GM23338 (cell line): Measurements from ENCODE around the gene DEFB116. TPM values are rescaled to one million over a fixed set of nuclear protein-coding genes. Genes with fewer than 3 reads are reported as not detected.

Experiments used
- ATAC-seq: fragments of 200-7000 bp; cut with Tn5 transposase; 3 replicates; pipeline ENCODE4 v1.9.1; 2020
- DNase-seq: peaks from one replicate; pipeline ENCODE4 v3.0.0-alpha.2; 2015; ENCODE audit warnings: low spot score
- H2AFZ ChIP-seq: fragments of 200-600 bp; sonication (generic); 2 replicates; pipeline ENCODE4 v1.8.0; 2016; ENCODE audit warnings: antibody characterized with exemption, mild to moderate bottlenecking, moderate library complexity
- H3F3A ChIP-seq: fragments of 200-600 bp; sonication (generic); replicated peaks from 2 replicates; pipeline ENCODE4 v1.8.0; 2017; ENCODE audit warnings: antibody characterized with exemption, mixed run types, low read depth
- H3K27ac ChIP-seq: fragments of 200-600 bp; sonication (generic); 2 replicates; pipeline ENCODE4 v1.6.1; 2016; ENCODE audit warnings: low read depth
- H3K27me3 ChIP-seq: fragments of 200-600 bp; sonication (generic); 2 replicates; pipeline ENCODE4 v1.8.0; 2016; ENCODE audit warnings: mild to moderate bottlenecking, mixed run types, moderate library complexity; ENCODE audit not compliant: insufficient read depth
- H3K36me3 ChIP-seq: fragments of 200-600 bp; sonication (generic); 2 replicates; pipeline ENCODE4 v1.8.0; 2016; ENCODE audit warnings: mild to moderate bottlenecking; ENCODE audit not compliant: insufficient read depth
- H3K4me1 ChIP-seq: fragments of 200-600 bp; sonication (generic); 2 replicates; pipeline ENCODE4 v1.8.0; 2016; ENCODE audit warnings: mild to moderate bottlenecking, moderate library complexity; ENCODE audit not compliant: insufficient read depth
- H3K4me2 ChIP-seq: fragments of 200-600 bp; sonication (generic); 2 replicates; pipeline ENCODE4 v1.7.1; 2017; ENCODE audit warnings: mixed run types
- H3K4me3 ChIP-seq: fragments of 200-600 bp; sonication (generic); 2 replicates; pipeline ENCODE4 v1.6.1; 2016; ENCODE audit warnings: mixed run types
- H3K79me2 ChIP-seq: fragments of 200-600 bp; sonication (generic); replicated peaks from 2 replicates; pipeline ENCODE4 v1.8.0; 2017; ENCODE audit warnings: mild to moderate bottlenecking; ENCODE audit not compliant: insufficient read depth
- H3K9me2 ChIP-seq: fragments of 200-600 bp; sonication (generic); 2 replicates; pipeline ENCODE4 v1.8.0; 2017; ENCODE audit not compliant: insufficient read depth
- H4K20me1 ChIP-seq: fragments of 200-600 bp; sonication (generic); replicated peaks from 2 replicates; pipeline ENCODE4 v1.8.0; 2017; ENCODE audit warnings: mild to moderate bottlenecking; ENCODE audit not compliant: insufficient read depth
- H3K27ac Mint-ChIP-seq: 2 replicates; pipeline ENCODE4 v1.8.0; 2020; ENCODE audit warnings: inconsistent platforms, mild to moderate bottlenecking, moderate library complexity, mixed read lengths
- H3K27me3 Mint-ChIP-seq: 3 replicates; pipeline ENCODE4 v1.8.0; 2022; ENCODE audit warnings: low read depth, mild to moderate bottlenecking, moderate library complexity, mixed read lengths, inconsistent platforms; ENCODE audit not compliant: insufficient read depth, poor library complexity
- H3K36me3 Mint-ChIP-seq: 3 replicates; pipeline ENCODE4 v1.8.0; 2021; ENCODE audit warnings: low read depth, mild to moderate bottlenecking, inconsistent platforms, moderate library complexity, mixed read lengths
- H3K4me1 Mint-ChIP-seq: 3 replicates; pipeline ENCODE4 v1.8.0; 2020; ENCODE audit warnings: mild to moderate bottlenecking, inconsistent platforms, mixed read lengths
- H3K4me3 Mint-ChIP-seq: 3 replicates; pipeline ENCODE4 v1.8.0; 2021; ENCODE audit warnings: moderate library complexity, mild to moderate bottlenecking, inconsistent platforms, mixed read lengths
- H3K9me3 Mint-ChIP-seq: 3 replicates; pipeline ENCODE4 v1.8.0; 2020; ENCODE audit warnings: moderate library complexity, mild to moderate bottlenecking, inconsistent platforms, mixed read lengths
- CREB1 ChIP-seq: fragments of 250-450 bp; sonication (Bioruptor Pico); IDR thresholded peaks from 2 replicates; pipeline ENCODE4 v1.5.0; 2020; ENCODE audit warnings: low read depth, mild to moderate bottlenecking, moderate library complexity
- CTCF ChIP-seq, 2 experiments: fragments of 200-600 bp in 1 of 2; sonication (generic) in 1 of 2; conservative IDR thresholded peaks; 2 replicates each; pipeline versions ENCODE4 v1.5.1 to v1.6.1; 2016 to 2017; ENCODE audit warnings: antibody characterized with exemption in 2 of 2, low read depth in 2 of 2, mild to moderate bottlenecking in 2 of 2, moderate library complexity in 1 of 2
- ETS1 ChIP-seq: IDR thresholded peaks from 2 replicates; pipeline ENCODE4 v1.6.1; 2016; ENCODE audit warnings: antibody characterized with exemption
- EZH2 ChIP-seq: fragments of 200-600 bp; sonication (generic); IDR thresholded peaks from one replicate; pipeline ENCODE4 v1.8.0; 2017; ENCODE audit warnings: antibody characterized with exemption, mild to moderate bottlenecking, low read depth; ENCODE audit not compliant: unreplicated experiment
- EZH2phosphoT487 ChIP-seq: fragments of 200-600 bp; sonication (generic); IDR thresholded peaks from one replicate; pipeline ENCODE4 v1.8.1; 2018; ENCODE audit warnings: antibody characterized with exemption; ENCODE audit not compliant: unreplicated experiment
- JUNB ChIP-seq: IDR thresholded peaks from one replicate; pipeline ENCODE4 v1.6.1; 2016; ENCODE audit warnings: antibody characterized with exemption; ENCODE audit not compliant: unreplicated experiment
- NANOG ChIP-seq: IDR thresholded peaks from 2 replicates; pipeline ENCODE4 v1.6.1; 2016; ENCODE audit warnings: antibody characterized with exemption, borderline replicate concordance
- POLR2AphosphoS5 ChIP-seq: IDR thresholded peaks from 2 replicates; pipeline ENCODE4 v1.6.1; 2016; ENCODE audit warnings: antibody characterized with exemption, low read depth
- REST ChIP-seq: IDR thresholded peaks from one replicate; pipeline ENCODE4 v1.6.1; 2018; ENCODE audit warnings: antibody characterized with exemption; ENCODE audit not compliant: unreplicated experiment
- STAT1 ChIP-seq: IDR thresholded peaks from one replicate; pipeline ENCODE4 v1.6.1; 2016; ENCODE audit warnings: antibody characterized with exemption; ENCODE audit not compliant: unreplicated experiment
- ZNF114 ChIP-seq: fragments of 250-450 bp; sonication (Bioruptor Pico); IDR thresholded peaks from 2 replicates; pipeline ENCODE4 v1.5.0; 2020; ENCODE audit warnings: mild to moderate bottlenecking, moderate library complexity
- ZNF331 ChIP-seq: fragments of 250-450 bp; sonication (Bioruptor Pico); IDR thresholded peaks from 2 replicates; pipeline ENCODE4 v1.5.0; 2020; ENCODE audit warnings: low read depth, mild to moderate bottlenecking, moderate library complexity
- ZNF462 ChIP-seq: fragments of 250-450 bp; sonication (Bioruptor Pico); IDR thresholded peaks from 2 replicates; pipeline ENCODE4 v1.5.0; 2020; ENCODE audit warnings: mild to moderate bottlenecking, moderate library complexity
- polyA plus RNA-seq: library from polyadenylated mRNA; unstranded; fragments of >200 nt; fragmentation: Nextera tagmentation; extraction: Ambion mirVana; gene quantifications from 2 replicates; pipeline ENCODE4 v1.2.1, GENCODE V29; 2016
- total RNA-seq: library from RNA; depleted of rRNA; stranded (reverse); fragments of >200 nt; shearing (Covaris generic); gene quantifications from 2 replicates; pipeline ENCODE4 v1.2.3, GENCODE V29; 2014

DEFB116 gene
- total and polyA plus RNA-seq, 2 experiments from 2014 or later, result not detected

GRCh38 chr20:31341470-31341869, 33.1 kb upstream of the DEFB116 start:
- peaks cover 14% of the 10 kb centered on the region for H3K36me3 Mint-ChIP-seq
- no peak for ATAC-seq
- Histone ChIP-seq H3K27me3 (no peaks in the 10 kb centered on the region), H3K27ac (no peak overlapping the region), H3K36me3 (no peaks in the 10 kb centered on the region), H3K4me1 (no peaks in the 10 kb centered on the region), H2AFZ (no peak overlapping the region), H3K9me2 (no peaks in the 10 kb centered on the region), H3K79me2 (no peaks in the 10 kb centered on the region), H3K4me2 (no peak overlapping the region), H3F3A (no peaks in the 10 kb centered on the region), H4K20me1 (no peaks in the 10 kb centered on the region), H3K4me3 (no peak overlapping the region)
- H3K4me1 Mint-ChIP-seq, result no peaks in the 10 kb centered on the region
- TF ChIP-seq ZNF114, result no peak
- TF ChIP-seq ETS1, result no peak
- TF ChIP-seq EZH2, result no peak
- no peak for TF ChIP-seq EZH2phosphoT487
- TF ChIP-seq JUNB, result no peak
- TF ChIP-seq STAT1, result no peak
- TF ChIP-seq ZNF331 (CRISPR knock-in tag), result no peak
- TF ChIP-seq POLR2AphosphoS5, result no peak
- no peak for TF ChIP-seq CREB1 (CRISPR knock-in tag)
- TF ChIP-seq CTCF (conservative IDR thresholded peaks at IDR 0.05; ENCODE audit: low read depth in 2 of 2), result no peak
- no peak for TF ChIP-seq NANOG
- no peak for TF ChIP-seq ZNF462 (CRISPR knock-in tag)
- no peak for TF ChIP-seq REST
- DNase-seq, result no peak
- H3K4me3 Mint-ChIP-seq, result no peak overlapping the region
- H3K27ac Mint-ChIP-seq, result no peak overlapping the region
- peaks cover 88% of the 10 kb centered on the region for H3K9me3 Mint-ChIP-seq
- H3K27me3 Mint-ChIP-seq, result no peaks in the 10 kb centered on the region
